HEK293T (cell line): ENCODE results near the gene MAP2K4.

Experiments used
- CTCF ChIA-PET: fragments of 350-600 bp; formaldehyde crosslinking; extraction: SDS; loops from one replicate; lab custom pipeline; 2021; ENCODE audit warnings: antibody characterized with exemption, inconsistent platforms; lab: Yijun Ruan, JAX
- POLR2A ChIA-PET: fragments of 350-600 bp; formaldehyde crosslinking; extraction: SDS; loops from one replicate; lab custom pipeline; 2020; ENCODE audit warnings: antibody characterized with exemption, inconsistent platforms; lab: Yijun Ruan, JAX
- DNase-seq: peaks from one replicate; pipeline ENCODE4 v3.0.0; 2012; ENCODE audit warnings: mixed read lengths; ENCODE audit errors: extremely low spot score
- ARNT ChIP-seq: fragments of 450-650 bp; IDR thresholded peaks from 2 replicates; pipeline ENCODE4 v1.6.1; 2017; ENCODE audit warnings: mild to moderate bottlenecking
- BHLHE40 ChIP-seq: fragments of 450-650 bp; IDR thresholded peaks from 2 replicates; pipeline ENCODE4 v1.6.1; 2016; ENCODE audit warnings: mild to moderate bottlenecking, moderate library complexity, borderline replicate concordance
- CTBP1 ChIP-seq: fragments of 450-650 bp; IDR thresholded peaks from 2 replicates; pipeline ENCODE4 v1.6.1; 2016; ENCODE audit warnings: borderline replicate concordance
- ELF4 ChIP-seq: fragments of 450-650 bp; IDR thresholded peaks from 2 replicates; pipeline ENCODE4 v1.6.1; 2017; ENCODE audit warnings: antibody characterized with exemption
- FOXA1 ChIP-seq: fragments of 450-650 bp; IDR thresholded peaks from 2 replicates; pipeline ENCODE4 v1.6.1; 2016; ENCODE audit warnings: mild to moderate bottlenecking
- FOXK2 ChIP-seq: fragments of 450-650 bp; IDR thresholded peaks from 2 replicates; pipeline ENCODE4 v1.6.1; 2016; ENCODE audit warnings: mild to moderate bottlenecking
- FOXM1 ChIP-seq: fragments of 450-650 bp; IDR thresholded peaks from 2 replicates; pipeline ENCODE4 v1.6.1; 2017; ENCODE audit warnings: mild to moderate bottlenecking, borderline replicate concordance
- HDGF ChIP-seq: fragments of 450-650 bp; IDR thresholded peaks from 2 replicates; pipeline ENCODE4 v1.6.1; 2017; ENCODE audit warnings: antibody characterized with exemption, borderline replicate concordance
- L3MBTL2 ChIP-seq: fragments of 450-650 bp; conservative IDR thresholded peaks from 2 replicates; pipeline ENCODE4 v1.6.1; 2016; ENCODE audit warnings: mild to moderate bottlenecking
- LEF1 ChIP-seq: fragments of 450-650 bp; IDR thresholded peaks from 2 replicates; pipeline ENCODE4 v1.6.1; 2017; ENCODE audit warnings: mild to moderate bottlenecking, borderline replicate concordance
- NFRKB ChIP-seq: fragments of 450-650 bp; IDR thresholded peaks from 2 replicates; pipeline ENCODE4 v1.6.1; 2016; ENCODE audit warnings: mild to moderate bottlenecking, moderate library complexity
- PKNOX1 ChIP-seq: fragments of 450-650 bp; IDR thresholded peaks from 2 replicates; pipeline ENCODE4 v1.6.1; 2016
- SP1 ChIP-seq: fragments of 450-650 bp; IDR thresholded peaks from 2 replicates; pipeline ENCODE4 v1.6.1; 2017
- SUZ12 ChIP-seq: fragments of 450-650 bp; IDR thresholded peaks from 2 replicates; pipeline ENCODE4 v1.6.1; 2016; ENCODE audit warnings: mild to moderate bottlenecking
- TARDBP ChIP-seq: fragments of 450-650 bp; IDR thresholded peaks from 2 replicates; pipeline ENCODE4 v1.6.1; 2016
- ZNF384 ChIP-seq: fragments of 450-650 bp; IDR thresholded peaks from 2 replicates; pipeline ENCODE4 v1.6.1; 2016

MAP2K4 gene

GRCh38 chr17:12094336-12094735, 73.7 kb downstream of the MAP2K4 start:
- CTCF ChIA-PET = no interaction called here
- POLR2A ChIA-PET = no interaction called here
- no peak for TF ChIP-seq ARNT
- no peak for TF ChIP-seq FOXA1
- no peak for TF ChIP-seq HDGF
- TF ChIP-seq ZNF384 = no peak
- no peak for TF ChIP-seq FOXK2
- no peak for TF ChIP-seq BHLHE40
- TF ChIP-seq SP1 = no peak
- no peak for TF ChIP-seq FOXM1
- no peak for TF ChIP-seq SUZ12
- TF ChIP-seq TARDBP = no peak
- TF ChIP-seq L3MBTL2 = no peak
- no peak for TF ChIP-seq LEF1
- TF ChIP-seq PKNOX1 = no peak
- no peak for TF ChIP-seq ELF4
- no peak for DNase-seq

- POLR2A ChIA-PET = no interaction called here
- DNase-seq = no peak
- no peak for TF ChIP-seq FOXM1
- no peak for TF ChIP-seq FOXK2
- TF ChIP-seq ELF4 = no peak
- no peak for TF ChIP-seq ZNF384
- no peak for TF ChIP-seq CTBP1
- no peak for TF ChIP-seq LEF1
- TF ChIP-seq L3MBTL2 = no peak
- TF ChIP-seq FOXA1 = no peak
- TF ChIP-seq PKNOX1 = no peak
- TF ChIP-seq HDGF = no peak
- TF ChIP-seq NFRKB = no peak
- no peak for TF ChIP-seq ARNT
- TF ChIP-seq TARDBP = no peak
- TF ChIP-seq BHLHE40 = no peak
- TF ChIP-seq SUZ12 = no peak
- no peak for TF ChIP-seq SP1
- CTCF ChIA-PET = no interaction called here
Measured at GRCh38 chr17:12095522-12095921, 74.8 kb downstream of the MAP2K4 start.

- TF ChIP-seq FOXM1 = no peak
- TF ChIP-seq ZNF384 = no peak
- no peak for TF ChIP-seq FOXK2
- DNase-seq = no peak
- POLR2A ChIA-PET = no interaction called here
- CTCF ChIA-PET = no interaction called here
Measured at GRCh38 chr17:12097326-12097725, 76.6 kb downstream of the MAP2K4 start.

- TF ChIP-seq FOXM1 (no peak), LEF1 (no peak), SUZ12 (no peak), ELF4 (no peak), FOXK2 (no peak), ARNT (no peak), BHLHE40 (no peak), L3MBTL2 (no peak), TARDBP (no peak), PKNOX1 (no peak), NFRKB (no peak), ZNF384 (no peak), FOXA1 (no peak), HDGF (no peak), SP1 (no peak), CTBP1 (no peak)
- ChIA-PET POLR2A (no interaction called here), CTCF (no interaction called here)
- DNase-seq = no peak
Measured at GRCh38 chr17:12098568-12098967, 77.9 kb downstream of the MAP2K4 start.

GRCh38 chr17:12099412-12099811, 78.7 kb downstream of the MAP2K4 start:
- no peak for DNase-seq
- ChIA-PET CTCF (no interaction called here), POLR2A (no interaction called here)
- TF ChIP-seq SUZ12 (no peak), HDGF (no peak), L3MBTL2 (no peak), ELF4 (no peak), NFRKB (no peak), PKNOX1 (no peak), ARNT (no peak), BHLHE40 (no peak), CTBP1 (no peak), FOXK2 (no peak), SP1 (no peak), ZNF384 (no peak)

- ChIA-PET CTCF (interaction anchor here (0.7 kb wide), 1 partner anchor 1458 kb away, joined by 3 read pairs; no protein-coding TSS in a partner anchor), POLR2A (no interaction called here)
- DNase-seq = no peak
- TF ChIP-seq FOXK2 (no peak), SUZ12 (no peak), PKNOX1 (no peak), LEF1 (no peak)
Measured at GRCh38 chr17:12104831-12105230, 84.2 kb downstream of the MAP2K4 start.
